GM18907 (cell line): Measurements from ENCODE around the gene ITGB8.

Experiments
- ATAC-seq: cut with Tn5 transposase; IDR thresholded peaks from one replicate; pipeline ENCODE4 v1.9.1; 2021; ENCODE audit warnings: mild to moderate bottlenecking, moderate library complexity; ENCODE audit not compliant: unreplicated experiment

Gene ITGB8

GRCh38 chr7:20450536-20450935 is 119.8 kb downstream of the ITGB8 start:
- no peak for ATAC-seq

GRCh38 chr7:20454202-20454601 is 123.5 kb downstream of the ITGB8 start:
- ATAC-seq: no peak

GRCh38 chr7:20456701-20457100 is 126.0 kb downstream of the ITGB8 start:
- no peak for ATAC-seq

GRCh38 chr7:20458521-20458920 is 127.8 kb downstream of the ITGB8 start:
- no peak for ATAC-seq

- no peak for ATAC-seq
Observed at GRCh38 chr7:20459419-20459818, 128.7 kb downstream of the ITGB8 start.

- no peak for ATAC-seq
Observed at GRCh38 chr7:20464891-20465290, 134.2 kb downstream of the ITGB8 start.
